IPS DF 6.9 (cell line): Measurements from ENCODE around the gene ZCCHC7.

Experiments
- DNase-seq: peaks from one replicate; pipeline ENCODE4 v3.0.0-alpha.2; 2013; ENCODE audit warnings: low read depth, low spot score
- H3K27ac ChIP-seq: one replicate; pipeline ENCODE4 v1.5.1; 2013; ENCODE audit warnings: low read length, control low read depth
- H3K27me3 ChIP-seq: 2 replicates; pipeline ENCODE4 v1.6.1; 2013; ENCODE audit warnings: mild to moderate bottlenecking, low read length; ENCODE audit not compliant: control insufficient read depth, insufficient read depth
- H3K36me3 ChIP-seq: 2 replicates; pipeline ENCODE4 v1.6.1; 2013; ENCODE audit warnings: low read length; ENCODE audit not compliant: control insufficient read depth, insufficient read depth
- H3K4me1 ChIP-seq: 2 replicates; pipeline ENCODE4 v1.6.1; 2013; ENCODE audit warnings: low read length; ENCODE audit not compliant: control insufficient read depth, insufficient read depth
- H3K4me3 ChIP-seq: 2 replicates; pipeline ENCODE4 v1.5.1; 2013; ENCODE audit warnings: mild to moderate bottlenecking, low read length
- H3K9me3 ChIP-seq: 2 replicates; pipeline ENCODE4 v1.6.1; 2013; ENCODE audit warnings: low read length, inconsistent platforms; ENCODE audit not compliant: control insufficient read depth, insufficient read depth
- WGBS: extraction: QIAGEN DNeasy Blood & Tissue Kit; methylation state at CpG from one replicate; pipeline ENCODE4 v1.1.7; 2013; ENCODE audit warnings: mixed read lengths, missing lambda C conversion rate; ENCODE audit not compliant: insufficient read length, insufficient coverage; 5-methylcytosine and 5-hydroxymethylcytosine counted together

Gene ZCCHC7

GRCh38 chr9:37251452-37251851, 131.1 kb downstream of the ZCCHC7 start:
- no CpG with 5 or more reads among the region's 6 CpGs for WGBS
- Histone ChIP-seq H3K4me3 (no peak overlapping the region), H3K36me3 (no peaks in the 10 kb centered on the region)

GRCh38 chr9:37253377-37253937, 133.1 kb downstream of the ZCCHC7 start:
- H3K9me3 ChIP-seq = no peaks in the 10 kb centered on the region
- no peaks in the 10 kb centered on the region for H3K27me3 ChIP-seq
- no peak overlapping the region for H3K27ac ChIP-seq
- H3K4me1 ChIP-seq = peaks cover 1% of the 10 kb centered on the region; the same call in 1 of the 2 replicates
- H3K36me3 ChIP-seq = no peaks in the 10 kb centered on the region
- no CpG with 5 or more reads among the region's 4 CpGs for WGBS
- H3K4me3 ChIP-seq = no peak overlapping the region
- no peak for DNase-seq

More at GRCh38 chr9:37251452-37251851, 131.1 kb downstream of the ZCCHC7 start:
- peak; percentile 80 for DNase-seq
- peaks cover 1% of the 10 kb centered on the region; the same call in 1 of the 2 replicates for H3K4me1 ChIP-seq
- H3K27ac ChIP-seq = no peak overlapping the region
- H3K9me3 ChIP-seq = no peaks in the 10 kb centered on the region
- no peaks in the 10 kb centered on the region for H3K27me3 ChIP-seq

- no peaks in the 10 kb centered on the region for H3K36me3 ChIP-seq
- H3K9me3 ChIP-seq = no peaks in the 10 kb centered on the region
- peaks cover 3% of the 10 kb centered on the region for H3K4me1 ChIP-seq
- WGBS = no CpG with 5 or more reads among the region's 2 CpGs
- no peaks in the 10 kb centered on the region for H3K27me3 ChIP-seq
- DNase-seq = no peak
- H3K27ac ChIP-seq = no peak overlapping the region
- H3K4me3 ChIP-seq = no peak overlapping the region
Observed at GRCh38 chr9:37255187-37255586, 134.8 kb downstream of the ZCCHC7 start.

GRCh38 chr9:37255944-37256862, 135.8 kb downstream of the ZCCHC7 start:
- Histone ChIP-seq H3K4me1 (peaks cover 3% of the 10 kb centered on the region), H3K27ac (no peak overlapping the region)
- WGBS = no CpG with 5 or more reads among the region's 4 CpGs

DNA sequence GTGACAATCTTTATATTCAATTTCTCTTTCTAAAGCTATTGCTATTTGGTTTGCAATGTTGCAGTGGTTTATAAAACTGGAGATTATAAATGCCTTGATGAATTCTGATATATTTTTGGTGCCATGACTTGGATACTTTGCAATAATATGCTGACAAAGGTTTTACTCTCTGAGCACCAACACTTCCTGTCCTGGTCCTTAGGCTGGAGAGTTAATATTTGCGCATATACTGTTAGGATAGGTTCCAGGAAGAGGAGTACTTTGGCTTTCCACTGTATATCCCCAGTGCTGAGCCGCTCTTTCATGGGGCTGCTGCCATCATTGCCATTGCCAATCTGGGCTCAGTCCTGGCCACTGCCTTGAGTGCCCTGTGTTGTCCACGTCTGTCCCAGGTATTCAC, 139.6 kb downstream of the ZCCHC7 start:
- Histone ChIP-seq H3K27ac (no peak overlapping the region), H3K27me3 (no peaks in the 10 kb centered on the region), H3K36me3 (no peaks in the 10 kb centered on the region), H3K4me3 (no peak overlapping the region), H3K9me3 (no peaks in the 10 kb centered on the region), H3K4me1 (peaks cover 3% of the 10 kb centered on the region)
- DNase-seq = no peak
- WGBS = no CpG with 5 or more reads among the region's 3 CpGs

More at GRCh38 chr9:37255944-37256862, 135.8 kb downstream of the ZCCHC7 start:
- DNase-seq = no peak
- Histone ChIP-seq H3K36me3 (no peaks in the 10 kb centered on the region), H3K4me3 (no peak overlapping the region), H3K27me3 (no peaks in the 10 kb centered on the region), H3K9me3 (no peaks in the 10 kb centered on the region)

GRCh38 chr9:37262410-37262809, 142.0 kb downstream of the ZCCHC7 start:
- WGBS = no CpG with 5 or more reads among the region's 4 CpGs
- Histone ChIP-seq H3K27ac (no peak overlapping the region), H3K4me3 (no peak overlapping the region)

GRCh38 chr9:37264539-37264938, 144.2 kb downstream of the ZCCHC7 start:
- DNase-seq = no peak
- no peaks in the 10 kb centered on the region for H3K9me3 ChIP-seq
- H3K27ac ChIP-seq = no peak overlapping the region
- H3K36me3 ChIP-seq = no peaks in the 10 kb centered on the region
- peaks cover 3% of the 10 kb centered on the region for H3K4me1 ChIP-seq
- WGBS = no CpG with 5 or more reads among the region's 1 CpG
- H3K27me3 ChIP-seq = no peaks in the 10 kb centered on the region
- no peak overlapping the region for H3K4me3 ChIP-seq

More at GRCh38 chr9:37262410-37262809, 142.0 kb downstream of the ZCCHC7 start:
- no peaks in the 10 kb centered on the region for H3K36me3 ChIP-seq
- H3K4me1 ChIP-seq = peaks cover 3% of the 10 kb centered on the region
- no peaks in the 10 kb centered on the region for H3K27me3 ChIP-seq
- no peak for DNase-seq
- H3K9me3 ChIP-seq = no peaks in the 10 kb centered on the region

GRCh38 chr9:37266630-37267029, 146.3 kb downstream of the ZCCHC7 start:
- no CpG with 5 or more reads among the region's 1 CpG for WGBS
- Histone ChIP-seq H3K27me3 (no peaks in the 10 kb centered on the region), H3K9me3 (no peaks in the 10 kb centered on the region), H3K4me1 (no peaks in the 10 kb centered on the region), H3K27ac (no peak overlapping the region), H3K4me3 (no peak overlapping the region), H3K36me3 (no peaks in the 10 kb centered on the region)
- no peak for DNase-seq

- Histone ChIP-seq H3K27ac (no peak overlapping the region), H3K27me3 (no peaks in the 10 kb centered on the region), H3K4me1 (no peaks in the 10 kb centered on the region), H3K9me3 (no peaks in the 10 kb centered on the region), H3K4me3 (no peak overlapping the region), H3K36me3 (no peaks in the 10 kb centered on the region)
- WGBS = no CpG with 5 or more reads among the region's 5 CpGs
- no peak for DNase-seq
Observed at GRCh38 chr9:37269221-37269620, 148.8 kb downstream of the ZCCHC7 start.

DNA sequence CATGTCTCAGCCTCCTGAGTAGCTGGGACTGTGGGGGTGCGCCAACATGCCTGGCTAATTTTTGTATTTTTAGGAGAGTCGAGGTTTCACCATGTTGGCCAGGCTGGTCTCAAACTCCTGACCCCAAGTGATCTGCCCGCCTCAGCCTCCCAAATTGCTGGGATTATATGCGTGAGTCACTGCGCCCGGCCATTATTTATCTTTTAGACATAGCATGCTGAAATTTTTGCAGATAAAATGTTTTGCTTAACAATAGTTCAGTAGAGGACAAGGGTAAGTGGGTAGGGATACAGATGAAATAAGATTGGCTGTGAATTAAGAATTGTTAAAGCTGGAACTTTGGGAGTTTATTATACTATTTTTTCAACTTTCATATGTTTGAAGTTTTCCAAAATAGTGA, 151.3 kb downstream of the ZCCHC7 start:
- Histone ChIP-seq H3K27me3 (no peaks in the 10 kb centered on the region), H3K9me3 (no peaks in the 10 kb centered on the region), H3K27ac (no peak overlapping the region), H3K4me1 (no peaks in the 10 kb centered on the region), H3K36me3 (no peaks in the 10 kb centered on the region), H3K4me3 (no peak overlapping the region)
- no peak for DNase-seq
- no CpG with 5 or more reads among the region's 6 CpGs for WGBS
